Ishikawa (cell line): ENCODE data around the gene TTC34.

Experiments used
- CEBPB ChIP-seq: IDR thresholded peaks from 2 replicates; pipeline ENCODE4 v1.6.1; 2012
- CREB1 ChIP-seq: IDR thresholded peaks from 2 replicates; pipeline ENCODE4 v1.6.1; 2012; ENCODE audit warnings: low read depth
- EGR1 ChIP-seq: IDR thresholded peaks from 2 replicates; pipeline ENCODE4 v1.6.1; 2012
- EP300 ChIP-seq: IDR thresholded peaks from 2 replicates; pipeline ENCODE4 v1.6.1; 2012; ENCODE audit warnings: borderline replicate concordance
- FOXM1 ChIP-seq: IDR thresholded peaks from 2 replicates; pipeline ENCODE4 v1.6.1; 2012; ENCODE audit warnings: low read depth, borderline replicate concordance
- MAX ChIP-seq: IDR thresholded peaks from 2 replicates; pipeline ENCODE4 v1.6.1; 2012
- NFIC ChIP-seq: IDR thresholded peaks from 2 replicates; pipeline ENCODE4 v1.6.1; 2012
- RAD21 ChIP-seq: IDR thresholded peaks from 2 replicates; pipeline ENCODE4 v1.6.1; 2012; ENCODE audit warnings: low read depth
- REST ChIP-seq: IDR thresholded peaks from 2 replicates; pipeline ENCODE4 v1.6.1; 2012; ENCODE audit warnings: low read depth, mild to moderate bottlenecking
- TAF1 ChIP-seq: IDR thresholded peaks from 2 replicates; pipeline ENCODE4 v1.6.1; 2012; ENCODE audit warnings: low read depth, mild to moderate bottlenecking
- TCF12 ChIP-seq: IDR thresholded peaks from 2 replicates; pipeline ENCODE4 v1.6.1; 2012; ENCODE audit warnings: low read depth
- TEAD4 ChIP-seq: IDR thresholded peaks from 2 replicates; pipeline ENCODE4 v1.6.1; 2012
- USF1 ChIP-seq: IDR thresholded peaks from 2 replicates; pipeline ENCODE4 v1.6.1; 2012
- YY1 ChIP-seq: IDR thresholded peaks from 2 replicates; pipeline ENCODE4 v1.6.1; 2012; ENCODE audit warnings: low read depth
- ZBTB7A ChIP-seq: IDR thresholded peaks from 2 replicates; pipeline ENCODE4 v1.6.1; 2012; ENCODE audit warnings: low read depth

Gene TTC34

GRCh38 chr1:2821373-2821955 lies 20.0 kb upstream of the TTC34 start:
- no peak for TF ChIP-seq EGR1
- no peak for TF ChIP-seq RAD21
- no peak for TF ChIP-seq ZBTB7A
- no peak for TF ChIP-seq TAF1
- no peak for TF ChIP-seq NFIC
- TF ChIP-seq YY1 = no peak
- TF ChIP-seq USF1 = no peak
- no peak for TF ChIP-seq CEBPB
- TF ChIP-seq TCF12 = no peak
- TF ChIP-seq MAX = no peak
- no peak for TF ChIP-seq CREB1
- no peak for TF ChIP-seq REST
- TF ChIP-seq EP300 = no peak
- TF ChIP-seq FOXM1 = no peak
- TF ChIP-seq TEAD4 = no peak

GRCh38 chr1:2820731-2821372 lies 19.4 kb upstream of the TTC34 start:
- no peak for TF ChIP-seq NFIC
- no peak for TF ChIP-seq REST
- no peak for TF ChIP-seq MAX
- TF ChIP-seq CEBPB = no peak
- no peak for TF ChIP-seq RAD21
- TF ChIP-seq ZBTB7A = no peak
- TF ChIP-seq TAF1 = no peak
- no peak for TF ChIP-seq CREB1
- TF ChIP-seq USF1 = no peak
- TF ChIP-seq FOXM1 = no peak
- no peak for TF ChIP-seq EGR1
- no peak for TF ChIP-seq TCF12

GRCh38 chr1:2819831-2820730 lies 18.6 kb upstream of the TTC34 start:
- TF ChIP-seq CEBPB (no peak), CREB1 (no peak), NFIC (no peak), RAD21 (no peak)

- TF ChIP-seq CEBPB (no peak), TAF1 (no peak), EP300 (no peak), CREB1 (no peak), TEAD4 (no peak), RAD21 (no peak), USF1 (no peak), ZBTB7A (no peak), FOXM1 (no peak)
Measured at GRCh38 chr1:2819429-2819828, 17.9 kb upstream of the TTC34 start.
